Activated CD4-positive, alpha-beta T cell treated with anti-CD3 and anti-CD28 coated beads for 36 hours (primary cell): ENCODE results near the gene ADPRM. TPM values are rescaled to one million over a fixed set of nuclear protein-coding genes. Genes with fewer than 3 reads are reported as not detected.
"Not testable (repeated sequence)": the region's sequence is repeated elsewhere in the genome, so short reads cannot be mapped to it uniquely, and the experiment has no call there.

ENCODE experiments used
- ATAC-seq: fragments of 200-7000 bp; cut with Tn5 transposase; one replicate; pipeline ENCODE4 v1.10.0; 2021; ENCODE audit warnings: mild to moderate bottlenecking, moderate library complexity
- CTCF ChIA-PET: fragments of 350-600 bp; sonication (Branson Sonifier 250); formaldehyde crosslinking; loops from one replicate; lab custom pipeline; 2021; ENCODE audit warnings: antibody characterized with exemption; lab: Charles Lee
- POLR2A ChIA-PET: fragments of 350-600 bp; sonication (Branson Sonifier 250); formaldehyde crosslinking; loops from one replicate; lab custom pipeline; 2021; ENCODE audit warnings: antibody characterized with exemption, inconsistent platforms; lab: Charles Lee
- DNase-seq: peaks from one replicate; pipeline ENCODE4 v3.0.0-alpha.2; 2020
- H3K27ac Mint-ChIP-seq: one replicate; pipeline ENCODE4 v1.8.0; 2021; ENCODE audit warnings: mixed read lengths
- H3K27me3 Mint-ChIP-seq: one replicate; pipeline ENCODE4 v1.8.0; 2021; ENCODE audit warnings: mixed read lengths
- H3K36me3 Mint-ChIP-seq: one replicate; pipeline ENCODE4 v1.8.0; 2021; ENCODE audit warnings: low read depth, mixed read lengths
- H3K4me1 Mint-ChIP-seq: one replicate; pipeline ENCODE4 v1.8.0; 2021; ENCODE audit warnings: mixed read lengths
- H3K4me3 Mint-ChIP-seq: one replicate; pipeline ENCODE4 v1.8.0; 2021; ENCODE audit warnings: mild to moderate bottlenecking, moderate library complexity, mixed read lengths
- H3K9me3 Mint-ChIP-seq: one replicate; pipeline ENCODE4 v1.8.0; 2021; ENCODE audit warnings: low read depth, mixed read lengths
- intact Hi-C, 2 experiments: fragments of 100-400 bp; cut with DNase I in 1 of 2; cut with micrococcal nuclease in 1 of 2; formaldehyde crosslinking; loops; one replicate each; pipeline versions ENCODE4 v1.14.2 to v1.15.1; 2022 to 2024; cut with DNase I, micrococcal nuclease
- total RNA-seq, 2 experiments: library from RNA; stranded (reverse); gene quantifications; one replicate each; pipeline ENCODE4 v1.2.3, GENCODE V29; 2021

ADPRM gene
- total RNA-seq, 2 experiments from 2014 or later: 11.2 to 12.8 TPM

- Mint-ChIP-seq H3K4me3 (peak overlapping the region; percentile 80), H3K27ac (peak overlapping the region; percentile 78), H3K4me1 (peaks cover 28% of the 10 kb centered on the region)
- ATAC-seq, intact Hi-C loops, H3K36me3 Mint-ChIP-seq, H3K27me3 Mint-ChIP-seq, POLR2A ChIA-PET, H3K9me3 Mint-ChIP-seq: not testable (repeated sequence)
- peak; percentile 46 for DNase-seq
- CTCF ChIA-PET: interaction anchor here (1.1 to 1.2 kb wide), 2 partner anchors 42 to 84 kb away, joined by 3 to 4 read pairs; no protein-coding TSS in a partner anchor
Observed at GRCh38 chr17:10730247-10730646, 32.9 kb downstream of the ADPRM start.

- no peak for ATAC-seq
- POLR2A ChIA-PET: no interaction called here
- H3K9me3 Mint-ChIP-seq: no peaks in the 10 kb centered on the region
- CTCF ChIA-PET: interaction anchor here (0.6 to 1.2 kb wide), 2 partner anchors 85 to 961 kb away, joined by 3 to 4 read pairs; no protein-coding TSS in a partner anchor
- intact Hi-C loops: no loop called here
- no peak for DNase-seq
- H3K4me3 Mint-ChIP-seq: peak overlapping the region; percentile 80
- H3K4me1 Mint-ChIP-seq: peaks cover 24% of the 10 kb centered on the region
- peaks cover under 1% of the 10 kb centered on the region for H3K27me3 Mint-ChIP-seq
- no peak overlapping the region for H3K27ac Mint-ChIP-seq
- H3K36me3 Mint-ChIP-seq: no peaks in the 10 kb centered on the region
Observed at GRCh38 chr17:10731408-10731879, 34.0 kb downstream of the ADPRM start.

- intact Hi-C loops, H3K4me3 Mint-ChIP-seq, H3K9me3 Mint-ChIP-seq, DNase-seq, ATAC-seq, POLR2A ChIA-PET, H3K36me3 Mint-ChIP-seq, H3K27me3 Mint-ChIP-seq, H3K27ac Mint-ChIP-seq: not testable (repeated sequence)
- CTCF ChIA-PET: interaction anchor here (0.6 to 0.7 kb wide), 2 partner anchors 28 to 961 kb away, joined by 3 read pairs; no protein-coding TSS in a partner anchor
- H3K4me1 Mint-ChIP-seq: peaks cover 20% of the 10 kb centered on the region
Observed at GRCh38 chr17:10732121-10732520, 34.7 kb downstream of the ADPRM start.

GRCh38 chr17:10733666-10734065 is 36.3 kb downstream of the ADPRM start:
- Mint-ChIP-seq H3K27ac (no peak overlapping the region), H3K27me3 (peaks cover 2% of the 10 kb centered on the region), H3K4me3 (no peak overlapping the region), H3K4me1 (peaks cover 23% of the 10 kb centered on the region), H3K9me3 (no peaks in the 10 kb centered on the region), H3K36me3 (no peaks in the 10 kb centered on the region)
- DNase-seq (no peak), ATAC-seq (no peak)
- ChIA-PET POLR2A (interaction anchor here (0.6 kb wide), 1 partner anchor 1286 kb away, joined by 3 read pairs; no protein-coding TSS in a partner anchor), CTCF (no interaction called here)
- intact Hi-C loops: no loop called here

GRCh38 chr17:10735251-10735650 is 37.9 kb downstream of the ADPRM start:
- H3K4me1 Mint-ChIP-seq: peaks cover 21% of the 10 kb centered on the region
- no peak for ATAC-seq
- DNase-seq: no peak
- intact Hi-C loops: no loop called here
- POLR2A ChIA-PET: no interaction called here
- no peak overlapping the region for H3K27ac Mint-ChIP-seq
- H3K36me3 Mint-ChIP-seq: no peaks in the 10 kb centered on the region
- H3K27me3 Mint-ChIP-seq: peaks cover 2% of the 10 kb centered on the region
- CTCF ChIA-PET: interaction anchor here (1.8 kb wide), 1 partner anchor 33 kb away, joined by 4 read pairs; no protein-coding TSS in a partner anchor
- no peak overlapping the region for H3K4me3 Mint-ChIP-seq
- no peaks in the 10 kb centered on the region for H3K9me3 Mint-ChIP-seq

GRCh38 chr17:10735821-10736220 is 38.4 kb downstream of the ADPRM start:
- ATAC-seq: no peak
- Mint-ChIP-seq H3K36me3 (no peaks in the 10 kb centered on the region), H3K9me3 (no peaks in the 10 kb centered on the region), H3K27me3 (peaks cover 4% of the 10 kb centered on the region), H3K4me1 (peaks cover 16% of the 10 kb centered on the region), H3K27ac (no peak overlapping the region), H3K4me3 (no peak overlapping the region)
- intact Hi-C loops: loop anchor here in 1 of 2 experiments (2.0 kb wide), 1 partner anchor 21 kb away; no protein-coding TSS in a partner anchor
- POLR2A ChIA-PET: no interaction called here
- CTCF ChIA-PET: interaction anchor here (1.1 to 2.9 kb wide), 3 partner anchors 33 to 109 kb away, joined by 3 to 19 read pairs (median 4); no protein-coding TSS in a partner anchor
- DNase-seq: no peak

GRCh38 chr17:10737168-10737622 is 39.8 kb downstream of the ADPRM start:
- peaks cover 4% of the 10 kb centered on the region for H3K27me3 Mint-ChIP-seq
- intact Hi-C loops: loop anchor here (1.0 to 2.0 kb wide), 2 partner anchors 20 to 108 kb away; no protein-coding TSS in a partner anchor
- ATAC-seq: peak; percentile 73
- POLR2A ChIA-PET: no interaction called here
- DNase-seq: peak; percentile 56
- no peaks in the 10 kb centered on the region for H3K9me3 Mint-ChIP-seq
- no peaks in the 10 kb centered on the region for H3K36me3 Mint-ChIP-seq
- no peak overlapping the region for H3K4me3 Mint-ChIP-seq
- CTCF ChIA-PET: interaction anchor here (0.6 to 2.9 kb wide), 21 partner anchors 8 to 1957 kb away, joined by 3 to 19 read pairs (median 4); no protein-coding TSS in a partner anchor
- peaks cover 11% of the 10 kb centered on the region for H3K4me1 Mint-ChIP-seq
- H3K27ac Mint-ChIP-seq: no peak overlapping the region

GRCh38 chr17:10737736-10738135 is 40.3 kb downstream of the ADPRM start:
- intact Hi-C loops: loop anchor here (1.0 to 2.0 kb wide), 2 partner anchors 19 to 108 kb away; no protein-coding TSS in a partner anchor
- peaks cover 4% of the 10 kb centered on the region for H3K27me3 Mint-ChIP-seq
- no peak for DNase-seq
- ChIA-PET CTCF (interaction anchor here (0.6 to 2.9 kb wide), 13 partner anchors 9 to 1956 kb away, joined by 3 to 19 read pairs (median 4); no protein-coding TSS in a partner anchor), POLR2A (no interaction called here)
- H3K27ac Mint-ChIP-seq: no peak overlapping the region
- no peak for ATAC-seq
- H3K9me3 Mint-ChIP-seq: no peaks in the 10 kb centered on the region
- peaks cover 11% of the 10 kb centered on the region for H3K4me1 Mint-ChIP-seq
- no peaks in the 10 kb centered on the region for H3K36me3 Mint-ChIP-seq
- no peak overlapping the region for H3K4me3 Mint-ChIP-seq

- intact Hi-C loops: no loop called here
- DNase-seq: no peak
- CTCF ChIA-PET: interaction anchor here (2.1 kb wide), 1 partner anchor 8 kb away, joined by 8 read pairs; no protein-coding TSS in a partner anchor
- no peak for ATAC-seq
- no peak overlapping the region for H3K27ac Mint-ChIP-seq
- POLR2A ChIA-PET: no interaction called here
- no peaks in the 10 kb centered on the region for H3K36me3 Mint-ChIP-seq
- H3K4me3 Mint-ChIP-seq: no peak overlapping the region
- H3K27me3 Mint-ChIP-seq: peaks cover 4% of the 10 kb centered on the region
- H3K4me1 Mint-ChIP-seq: peaks cover 11% of the 10 kb centered on the region
- no peaks in the 10 kb centered on the region for H3K9me3 Mint-ChIP-seq
Observed at GRCh38 chr17:10738521-10739258, 41.3 kb downstream of the ADPRM start.

- ATAC-seq: no peak
- no peaks in the 10 kb centered on the region for H3K9me3 Mint-ChIP-seq
- H3K4me1 Mint-ChIP-seq: peaks cover 15% of the 10 kb centered on the region
- POLR2A ChIA-PET: no interaction called here
- no peak overlapping the region for H3K27ac Mint-ChIP-seq
- no peak for DNase-seq
- CTCF ChIA-PET: no interaction called here
- H3K27me3 Mint-ChIP-seq: peaks cover 4% of the 10 kb centered on the region
- no peak overlapping the region for H3K4me3 Mint-ChIP-seq
- no peaks in the 10 kb centered on the region for H3K36me3 Mint-ChIP-seq
- intact Hi-C loops: no loop called here
Observed at GRCh38 chr17:10739386-10739785, 42.0 kb downstream of the ADPRM start.

GRCh38 chr17:10741416-10742135 is 44.2 kb downstream of the ADPRM start:
- DNase-seq: no peak
- Mint-ChIP-seq H3K27me3 (peaks cover 2% of the 10 kb centered on the region), H3K27ac (no peak overlapping the region), H3K4me3 (no peak overlapping the region), H3K4me1 (peaks cover 23% of the 10 kb centered on the region), H3K9me3 (no peaks in the 10 kb centered on the region), H3K36me3 (no peaks in the 10 kb centered on the region)
- ATAC-seq: no peak
- intact Hi-C loops: no loop called here
- ChIA-PET CTCF (interaction anchor here (0.7 kb wide), 1 partner anchor 59 kb away, joined by 3 read pairs; no protein-coding TSS in a partner anchor), POLR2A (no interaction called here)
